NB4 (cell line): ENCODE data around the gene OBSCN.

Source experiments
- DNase-seq: peaks from one replicate; pipeline ENCODE4 v3.0.0; 2010; ENCODE audit warnings: low read depth
- H3K4me3 ChIP-seq: one replicate; pipeline ENCODE4 v1.5.1; 2011; ENCODE audit warnings: mild to moderate bottlenecking, low read depth, low read length, moderate library complexity
- CTCF ChIP-seq: IDR thresholded peaks from one replicate; pipeline ENCODE4 v1.5.1; 2012; ENCODE audit warnings: low read depth, low read length
- MAX ChIP-seq: IDR thresholded peaks from 2 replicates; pipeline ENCODE4 v1.6.1; 2011; ENCODE audit warnings: low read depth, low read length
- MYC ChIP-seq: IDR thresholded peaks from 2 replicates; pipeline ENCODE4 v1.6.1; 2011; ENCODE audit warnings: low read depth, low read length
- POLR2A ChIP-seq: IDR thresholded peaks from 2 replicates; pipeline ENCODE4 v1.6.1; 2011; ENCODE audit warnings: mild to moderate bottlenecking; ENCODE audit not compliant: insufficient read length; ENCODE audit errors: extremely low read depth

The OBSCN gene

DNA sequence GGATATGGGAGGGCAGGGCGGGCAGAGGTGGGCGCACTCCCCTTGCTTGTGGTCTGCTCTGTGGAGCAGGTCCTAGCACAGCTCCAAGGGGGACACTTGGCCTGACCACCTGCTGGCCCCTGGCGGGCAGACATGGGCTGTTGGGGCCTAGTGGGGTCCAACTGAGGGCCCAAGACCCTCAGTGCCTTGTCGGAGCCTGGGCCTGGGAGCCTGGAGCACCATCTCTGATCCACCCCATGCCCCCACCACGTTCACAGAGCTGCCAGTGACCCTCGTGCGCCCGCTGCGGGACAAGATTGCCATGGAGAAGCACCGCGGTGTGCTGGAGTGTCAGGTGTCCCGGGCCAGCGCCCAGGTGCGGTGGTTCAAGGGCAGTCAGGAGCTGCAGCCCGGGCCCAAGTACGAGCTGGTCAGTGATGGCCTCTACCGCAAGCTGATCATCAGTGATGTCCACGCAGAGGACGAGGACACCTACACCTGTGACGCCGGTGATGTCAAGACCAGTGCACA lies 70.6 kb downstream of the OBSCN start:
- no peak for DNase-seq
- H3K4me3 ChIP-seq: no peak overlapping the region
- no peak for TF ChIP-seq POLR2A
- TF ChIP-seq MYC: no peak
- no peak for TF ChIP-seq CTCF
- no peak for TF ChIP-seq MAX

DNA sequence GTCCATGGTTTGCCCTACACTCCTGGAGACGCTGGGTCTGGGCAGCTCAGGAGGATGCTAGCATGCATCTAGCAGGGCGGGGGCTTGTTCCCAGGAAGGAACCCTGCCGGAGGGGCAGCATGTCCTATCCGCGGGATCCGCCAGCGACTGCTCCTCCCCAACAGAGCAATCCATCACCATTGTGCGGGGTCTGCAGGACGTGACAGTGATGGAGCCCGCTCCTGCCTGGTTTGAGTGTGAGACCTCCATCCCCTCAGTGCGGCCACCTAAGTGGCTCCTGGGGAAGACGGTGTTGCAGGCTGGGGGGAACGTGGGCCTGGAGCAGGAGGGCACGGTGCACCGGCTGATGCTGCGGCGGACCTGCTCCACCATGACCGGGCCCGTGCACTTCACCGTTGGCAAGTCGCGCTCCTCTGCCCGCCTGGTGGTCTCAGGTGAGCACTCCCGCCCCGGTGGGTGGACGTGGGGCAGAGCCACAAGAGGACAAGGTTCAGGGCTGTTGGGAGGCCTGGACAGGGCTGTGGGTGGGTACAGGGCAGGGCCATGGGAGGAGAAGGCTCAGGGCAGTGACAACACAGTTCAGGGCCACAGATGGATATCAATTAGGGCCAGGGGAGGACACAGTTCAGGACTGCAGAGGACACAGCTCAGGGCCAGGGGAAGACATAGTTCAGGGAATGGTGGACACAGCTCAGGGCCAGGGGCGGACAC lies 71.3 kb downstream of the OBSCN start:
- TF ChIP-seq POLR2A: no peak
- TF ChIP-seq CTCF: no peak
- no peak for TF ChIP-seq MAX
- TF ChIP-seq MYC: no peak
- no peak overlapping the region for H3K4me3 ChIP-seq
- DNase-seq: no peak

GRCh38 chr1:228279722-228280105 lies 71.9 kb downstream of the OBSCN start:
- TF ChIP-seq POLR2A (no peak), MYC (no peak), CTCF (no peak), MAX (no peak)
- no peak for DNase-seq
- no peak overlapping the region for H3K4me3 ChIP-seq

- no peak overlapping the region for H3K4me3 ChIP-seq
- TF ChIP-seq MAX (no peak), CTCF (no peak), POLR2A (no peak), MYC (no peak)
- no peak for DNase-seq
Measured at GRCh38 chr1:228280106-228280901, 72.5 kb downstream of the OBSCN start.

DNA sequence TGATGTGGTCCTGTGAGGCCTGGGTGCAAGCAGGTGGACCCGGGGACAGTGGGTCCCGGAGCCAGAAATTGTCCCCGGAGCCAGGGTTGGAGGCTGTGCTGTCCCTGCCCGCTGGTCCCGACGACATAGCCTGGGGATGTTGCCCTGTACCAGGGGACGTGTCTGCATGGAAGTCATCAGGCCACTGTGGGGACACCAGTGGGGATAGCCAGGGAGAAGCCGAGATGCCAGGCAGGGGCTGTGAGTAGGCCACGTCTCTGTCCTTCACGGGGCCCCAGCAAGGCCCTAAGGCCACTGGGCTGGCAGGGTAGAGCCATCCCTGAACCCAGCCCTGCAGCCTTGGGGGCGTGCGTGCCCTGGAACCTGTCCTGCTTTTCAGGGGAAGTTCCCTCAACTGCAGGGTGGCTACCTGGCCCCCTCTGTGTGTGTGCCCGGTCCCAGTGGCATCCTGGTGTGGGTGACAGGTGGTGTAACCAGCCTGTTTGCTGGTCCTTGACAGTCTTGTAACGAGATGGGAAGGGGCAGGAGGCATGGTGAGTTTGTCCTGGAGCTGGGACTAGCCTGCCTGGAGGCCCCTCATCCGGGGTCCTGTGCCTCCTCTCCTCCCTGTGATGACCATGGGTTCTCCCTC lies 73.2 kb downstream of the OBSCN start:
- TF ChIP-seq CTCF (no peak), MAX (no peak), POLR2A (no peak), MYC (no peak)
- DNase-seq: no peak
- no peak overlapping the region for H3K4me3 ChIP-seq
